Activated CD4-positive, alpha-beta memory T cell treated with anti-CD3 and anti-CD28 coated beads for 36 hours (primary cell): ENCODE measurements around the gene IGFBP3. TPM values are rescaled to one million over a fixed set of nuclear protein-coding genes. Genes with fewer than 3 reads are reported as not detected.

Experiments used
- CTCF ChIA-PET: fragments of 350-600 bp; sonication (Branson Sonifier 250); formaldehyde crosslinking; loops from one replicate; lab custom pipeline; 2021; ENCODE audit warnings: antibody characterized with exemption, inconsistent platforms; lab: Charles Lee
- POLR2A ChIA-PET: fragments of 350-600 bp; sonication (Branson Sonifier 250); formaldehyde crosslinking; loops from one replicate; lab custom pipeline; 2021; ENCODE audit warnings: antibody characterized with exemption; lab: Charles Lee
- DNase-seq: peaks from one replicate; pipeline ENCODE4 v3.0.0-alpha.2; 2020
- H3K27ac Mint-ChIP-seq: one replicate; pipeline ENCODE4 v1.8.0; 2021; ENCODE audit warnings: mixed read lengths
- H3K27me3 Mint-ChIP-seq: one replicate; pipeline ENCODE4 v1.8.0; 2021; ENCODE audit warnings: mixed read lengths
- H3K36me3 Mint-ChIP-seq: one replicate; pipeline ENCODE4 v1.8.0; 2021; ENCODE audit warnings: mixed read lengths
- H3K4me1 Mint-ChIP-seq: one replicate; pipeline ENCODE4 v1.8.0; 2021; ENCODE audit warnings: low read depth, mixed read lengths
- H3K4me3 Mint-ChIP-seq: one replicate; pipeline ENCODE4 v1.8.0; 2021; ENCODE audit warnings: mild to moderate bottlenecking, mixed read lengths
- H3K9me3 Mint-ChIP-seq: one replicate; pipeline ENCODE4 v1.8.0; 2021; ENCODE audit warnings: mixed read lengths
- intact Hi-C: fragments of 100-400 bp; cut with micrococcal nuclease; formaldehyde crosslinking; loops from one replicate; pipeline ENCODE4 v1.15.1; 2023
- total RNA-seq, 2 experiments: library from RNA; stranded (reverse); gene quantifications; one replicate each; pipeline ENCODE4 v1.2.3, GENCODE V29; 2021

Gene IGFBP3
- total RNA-seq, 2 experiments from 2014 or later: 1.1 to 1.9 TPM

DNA sequence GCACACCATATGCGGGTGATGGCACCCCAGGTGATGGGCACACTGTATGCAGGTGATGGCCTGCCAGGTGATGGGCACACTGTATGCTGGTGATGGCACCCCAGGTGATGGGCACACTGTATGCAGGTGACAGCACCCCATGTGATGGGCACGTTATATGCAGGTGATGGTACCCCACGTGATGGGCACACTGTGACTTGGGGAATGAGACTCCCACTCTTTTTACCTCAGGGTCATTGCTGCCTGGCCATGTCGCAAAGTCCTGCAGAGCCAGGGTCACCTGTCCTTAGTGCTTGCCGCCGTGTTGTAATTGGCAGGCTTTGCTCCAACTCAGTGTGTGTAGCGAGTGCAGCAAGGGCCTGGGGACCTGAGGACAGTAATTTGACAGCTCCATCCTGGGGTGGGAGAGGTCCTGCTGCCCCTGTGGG is 40.6 kb downstream of the IGFBP3 start:
- intact Hi-C loops: no loop called here
- H3K36me3 Mint-ChIP-seq: no peaks in the 10 kb centered on the region
- H3K4me1 Mint-ChIP-seq: no peaks in the 10 kb centered on the region
- ChIA-PET POLR2A (no interaction called here), CTCF (no interaction called here)
- H3K9me3 Mint-ChIP-seq: no peaks in the 10 kb centered on the region
- no peak overlapping the region for H3K27ac Mint-ChIP-seq
- H3K27me3 Mint-ChIP-seq: peaks cover 12% of the 10 kb centered on the region
- H3K4me3 Mint-ChIP-seq: no peak overlapping the region
- no peak for DNase-seq

GRCh38 chr7:45878457-45879144 is 42.5 kb downstream of the IGFBP3 start:
- no peaks in the 10 kb centered on the region for H3K9me3 Mint-ChIP-seq
- H3K27ac Mint-ChIP-seq: no peak overlapping the region
- ChIA-PET POLR2A (no interaction called here), CTCF (interaction anchor here (1.0 kb wide), 1 partner anchor 13 kb away, joined by 3 read pairs; no protein-coding TSS in a partner anchor)
- intact Hi-C loops: no loop called here
- H3K36me3 Mint-ChIP-seq: no peaks in the 10 kb centered on the region
- peaks cover 3% of the 10 kb centered on the region for H3K27me3 Mint-ChIP-seq
- no peak for DNase-seq
- no peak overlapping the region for H3K4me3 Mint-ChIP-seq
- H3K4me1 Mint-ChIP-seq: no peaks in the 10 kb centered on the region

DNA sequence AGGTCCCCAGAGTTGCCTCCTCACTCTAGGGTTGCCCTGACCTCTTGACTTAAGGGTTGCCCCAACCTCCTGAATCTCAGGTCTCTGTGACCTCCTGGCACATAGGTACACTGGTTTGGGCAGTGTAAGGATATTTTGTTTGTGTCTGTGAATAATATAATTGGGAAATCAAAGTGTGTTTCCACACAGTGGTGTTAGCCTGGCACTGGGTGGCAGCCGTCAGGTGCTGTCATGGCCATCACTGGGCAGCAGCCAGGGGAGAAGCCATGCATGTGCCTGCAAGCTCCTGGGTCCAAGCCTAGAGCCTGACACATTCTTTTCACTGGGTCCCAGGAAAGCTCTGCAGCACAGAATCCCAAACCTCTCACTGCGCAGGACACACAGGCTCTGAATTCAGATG is 44.6 kb downstream of the IGFBP3 start:
- no peaks in the 10 kb centered on the region for H3K27me3 Mint-ChIP-seq
- ChIA-PET CTCF (no interaction called here), POLR2A (no interaction called here)
- H3K36me3 Mint-ChIP-seq: no peaks in the 10 kb centered on the region
- intact Hi-C loops: no loop called here
- no peaks in the 10 kb centered on the region for H3K9me3 Mint-ChIP-seq
- DNase-seq: no peak
- H3K4me1 Mint-ChIP-seq: no peaks in the 10 kb centered on the region
- H3K27ac Mint-ChIP-seq: no peak overlapping the region
- H3K4me3 Mint-ChIP-seq: no peak overlapping the region

GRCh38 chr7:45874408-45875131 is 46.5 kb downstream of the IGFBP3 start:
- H3K4me1 Mint-ChIP-seq: no peaks in the 10 kb centered on the region
- intact Hi-C loops: no loop called here
- H3K4me3 Mint-ChIP-seq: no peak overlapping the region
- no peak for DNase-seq
- CTCF ChIA-PET: no interaction called here
- POLR2A ChIA-PET: no interaction called here
- no peaks in the 10 kb centered on the region for H3K27me3 Mint-ChIP-seq
- H3K36me3 Mint-ChIP-seq: no peaks in the 10 kb centered on the region
- H3K9me3 Mint-ChIP-seq: no peaks in the 10 kb centered on the region
- H3K27ac Mint-ChIP-seq: no peak overlapping the region

DNA sequence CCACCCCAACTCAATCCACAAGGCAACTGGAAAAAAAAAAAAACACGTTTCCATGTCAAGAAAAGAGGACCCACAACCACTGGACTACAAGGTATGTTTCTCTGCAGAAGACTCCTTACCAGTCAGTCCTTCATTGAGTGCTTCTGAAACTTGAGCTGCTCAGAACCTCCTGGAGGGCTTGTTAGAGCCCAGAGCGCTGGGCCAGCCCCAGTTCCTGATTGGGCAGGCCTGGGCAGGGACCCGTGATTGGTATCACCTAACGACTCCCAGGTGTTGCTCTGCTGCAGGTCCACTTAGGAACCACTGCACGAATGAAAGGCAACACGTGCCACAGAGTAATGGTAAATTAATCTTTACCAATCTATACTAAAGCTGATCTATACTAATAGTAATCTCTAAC is 47.7 kb downstream of the IGFBP3 start:
- ChIA-PET CTCF (no interaction called here), POLR2A (no interaction called here)
- peaks cover 4% of the 10 kb centered on the region for H3K27me3 Mint-ChIP-seq
- no peak overlapping the region for H3K27ac Mint-ChIP-seq
- intact Hi-C loops: no loop called here
- H3K36me3 Mint-ChIP-seq: no peaks in the 10 kb centered on the region
- H3K9me3 Mint-ChIP-seq: no peaks in the 10 kb centered on the region
- no peak overlapping the region for H3K4me3 Mint-ChIP-seq
- no peak for DNase-seq
- H3K4me1 Mint-ChIP-seq: no peaks in the 10 kb centered on the region

DNA sequence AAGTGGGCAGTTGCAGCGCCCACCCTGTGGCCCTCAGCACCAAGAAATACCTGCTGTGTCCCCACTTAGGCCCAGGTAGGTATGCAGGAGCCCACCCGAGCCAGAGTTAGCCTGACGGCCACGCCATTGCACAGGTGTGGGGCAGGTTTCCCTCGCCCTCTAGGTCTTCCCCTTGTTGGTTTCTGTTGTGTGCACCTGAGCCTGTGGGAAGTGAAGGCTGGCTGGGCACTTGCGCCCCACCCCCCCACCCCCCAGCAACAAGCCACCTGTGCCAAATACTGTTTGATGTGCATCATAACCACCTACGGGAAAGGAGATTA is 48.1 kb downstream of the IGFBP3 start, which contains the start of gene CCDC201:
Gene CCDC201, minus strand, starts transcription at position 48 of the 320 bp plus-strand sequence. CDS start 75 bp downstream, outside the sequence.
- no peaks in the 10 kb centered on the region for H3K9me3 Mint-ChIP-seq
- POLR2A ChIA-PET: no interaction called here
- intact Hi-C loops: no loop called here
- CTCF ChIA-PET: no interaction called here
- H3K4me3 Mint-ChIP-seq: no peak within 1 kb of the TSS
- no peaks in the 10 kb centered on the region for H3K36me3 Mint-ChIP-seq
- DNase-seq: no peak
- H3K27me3 Mint-ChIP-seq: peaks cover 4% of the 10 kb centered on the region
- no peak within 1 kb of the TSS for H3K27ac Mint-ChIP-seq
- H3K4me1 Mint-ChIP-seq: no peaks in the 10 kb centered on the region

DNA sequence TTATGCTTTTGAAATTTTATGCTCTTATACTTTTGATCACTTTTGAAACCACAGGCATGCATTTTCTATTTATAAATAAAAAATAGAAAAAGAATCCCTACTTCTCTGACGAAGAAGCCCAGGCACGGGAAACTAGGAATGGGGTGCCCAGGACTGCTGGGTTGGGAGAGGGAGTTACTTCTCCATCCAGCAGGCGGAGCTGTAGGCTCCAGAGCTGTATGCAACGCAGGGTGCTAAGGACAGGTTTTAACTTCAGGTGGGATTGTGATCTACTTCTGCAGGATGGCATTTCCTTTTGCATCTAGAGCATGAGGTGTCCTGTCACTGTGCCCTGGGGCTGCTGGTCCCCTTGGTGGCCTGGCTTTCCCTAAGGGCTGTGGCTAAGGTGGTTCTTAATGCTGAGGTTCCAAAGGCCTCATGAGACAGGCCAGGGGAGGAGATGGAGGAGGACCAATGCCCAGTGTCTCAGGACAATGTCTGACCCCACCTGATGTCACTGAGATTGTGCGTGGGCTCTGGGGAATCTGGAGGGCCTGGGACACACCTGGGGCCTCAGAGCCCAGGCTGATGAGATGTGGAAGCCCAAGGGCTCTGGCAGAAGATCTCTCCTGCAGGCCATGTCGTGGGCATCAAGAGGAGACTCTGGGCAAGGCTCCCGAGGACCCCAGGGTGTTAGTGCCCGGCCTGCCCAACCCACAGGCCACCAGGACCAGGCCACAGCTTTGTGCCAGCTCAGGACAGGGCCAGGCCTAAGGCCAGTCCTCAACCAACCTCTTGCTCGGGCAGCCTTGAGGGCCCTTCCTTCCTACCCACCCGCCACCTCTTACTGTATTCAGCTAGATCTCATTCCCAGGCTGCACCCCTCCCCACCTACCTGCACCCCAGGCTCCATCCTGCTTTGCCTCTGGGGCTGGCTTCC is 48.7 kb downstream of the IGFBP3 start:
- ChIA-PET POLR2A (no interaction called here), CTCF (no interaction called here)
- H3K27ac Mint-ChIP-seq: no peak overlapping the region
- no peak for DNase-seq
- H3K4me3 Mint-ChIP-seq: no peak overlapping the region
- intact Hi-C loops: no loop called here
- no peaks in the 10 kb centered on the region for H3K4me1 Mint-ChIP-seq
- H3K36me3 Mint-ChIP-seq: no peaks in the 10 kb centered on the region
- no peaks in the 10 kb centered on the region for H3K9me3 Mint-ChIP-seq
- peaks cover 4% of the 10 kb centered on the region for H3K27me3 Mint-ChIP-seq

DNA sequence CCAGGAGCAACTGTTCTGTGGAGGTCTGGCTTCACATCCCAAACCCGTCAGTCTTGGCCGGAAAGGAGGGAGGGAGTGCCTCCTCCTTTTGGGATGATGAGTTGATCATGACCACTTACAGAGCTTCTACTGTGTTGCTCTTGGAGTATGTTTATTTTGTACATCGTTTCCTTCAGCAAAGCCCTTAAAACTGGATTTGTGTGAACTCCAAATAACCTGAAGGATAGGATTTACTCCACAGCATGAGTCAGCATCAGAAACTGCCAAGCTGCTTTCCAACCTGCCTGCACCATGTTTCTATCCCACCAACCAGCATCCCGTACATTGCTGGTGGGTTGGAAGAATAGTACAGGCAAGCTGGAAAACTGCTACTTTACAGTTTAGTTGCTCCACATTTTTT is 51.6 kb downstream of the IGFBP3 start:
- no peak for DNase-seq
- Mint-ChIP-seq H3K4me1 (no peaks in the 10 kb centered on the region), H3K9me3 (no peaks in the 10 kb centered on the region), H3K27ac (no peak overlapping the region), H3K27me3 (peaks cover 4% of the 10 kb centered on the region), H3K4me3 (no peak overlapping the region), H3K36me3 (no peaks in the 10 kb centered on the region)
- intact Hi-C loops: no loop called here
- ChIA-PET CTCF (no interaction called here), POLR2A (no interaction called here)

- no peaks in the 10 kb centered on the region for H3K9me3 Mint-ChIP-seq
- no peaks in the 10 kb centered on the region for H3K36me3 Mint-ChIP-seq
- no peaks in the 10 kb centered on the region for H3K4me1 Mint-ChIP-seq
- no peak overlapping the region for H3K4me3 Mint-ChIP-seq
- ChIA-PET CTCF (no interaction called here), POLR2A (no interaction called here)
- H3K27me3 Mint-ChIP-seq: peaks cover 4% of the 10 kb centered on the region
- H3K27ac Mint-ChIP-seq: no peak overlapping the region
- intact Hi-C loops: no loop called here
- no peak for DNase-seq
These were observed 53.6 kb downstream of the IGFBP3 start for GRCh38 chr7:45867471-45867870.

- ChIA-PET POLR2A (no interaction called here), CTCF (interaction anchor here (1.0 kb wide), 1 partner anchor 13 kb away, joined by 3 read pairs; no protein-coding TSS in a partner anchor)
- Mint-ChIP-seq H3K4me1 (no peaks in the 10 kb centered on the region), H3K27me3 (peaks cover 7% of the 10 kb centered on the region), H3K9me3 (no peaks in the 10 kb centered on the region), H3K36me3 (no peaks in the 10 kb centered on the region), H3K4me3 (no peak overlapping the region), H3K27ac (no peak overlapping the region)
- no peak for DNase-seq
- intact Hi-C loops: no loop called here
These were observed 55.3 kb downstream of the IGFBP3 start for GRCh38 chr7:45865594-45866410.

GRCh38 chr7:45863715-45864114 is 57.4 kb downstream of the IGFBP3 start:
- Mint-ChIP-seq H3K4me3 (no peak overlapping the region), H3K9me3 (no peaks in the 10 kb centered on the region), H3K36me3 (no peaks in the 10 kb centered on the region), H3K4me1 (no peaks in the 10 kb centered on the region), H3K27ac (no peak overlapping the region), H3K27me3 (peaks cover 3% of the 10 kb centered on the region)
- ChIA-PET POLR2A (no interaction called here), CTCF (interaction anchor here (0.6 kb wide), 1 partner anchor 605 kb away, joined by 3 read pairs; no protein-coding TSS in a partner anchor)
- intact Hi-C loops: no loop called here
- DNase-seq: no peak
